ENCODE results near the gene NID2.

Gene NID2

DNA sequence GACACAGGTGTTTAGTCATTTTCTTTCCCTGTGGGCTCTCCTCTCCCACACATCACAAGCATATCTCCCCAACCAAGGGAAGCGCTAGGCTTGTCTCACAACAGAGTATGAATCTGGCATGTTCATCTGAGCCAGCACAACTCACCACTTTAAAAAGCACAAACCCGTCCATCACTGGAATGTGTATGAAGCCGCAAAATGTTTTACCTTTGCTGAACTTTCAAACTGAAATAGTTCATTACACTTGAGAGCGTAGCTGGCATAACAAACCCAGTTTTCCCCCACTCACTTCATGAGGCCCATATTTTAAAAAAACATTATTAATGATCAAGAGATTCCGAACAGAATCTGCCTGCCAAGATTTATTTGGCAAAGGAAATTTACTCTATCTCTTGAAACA is 15.8 kb downstream of the NID2 start:
- Mint-ChIP-seq H3K27ac (no peak overlapping the region), H3K4me3 (no peak overlapping the region), H3K4me1 (ENCODE audit: low read depth) (no peaks in the 10 kb centered on the region), H3K27me3 (peaks cover 5% of the 10 kb centered on the region), H3K9me3 (ENCODE audit: low read depth) (no peaks in the 10 kb centered on the region), H3K36me3 (no peaks in the 10 kb centered on the region)

DNA sequence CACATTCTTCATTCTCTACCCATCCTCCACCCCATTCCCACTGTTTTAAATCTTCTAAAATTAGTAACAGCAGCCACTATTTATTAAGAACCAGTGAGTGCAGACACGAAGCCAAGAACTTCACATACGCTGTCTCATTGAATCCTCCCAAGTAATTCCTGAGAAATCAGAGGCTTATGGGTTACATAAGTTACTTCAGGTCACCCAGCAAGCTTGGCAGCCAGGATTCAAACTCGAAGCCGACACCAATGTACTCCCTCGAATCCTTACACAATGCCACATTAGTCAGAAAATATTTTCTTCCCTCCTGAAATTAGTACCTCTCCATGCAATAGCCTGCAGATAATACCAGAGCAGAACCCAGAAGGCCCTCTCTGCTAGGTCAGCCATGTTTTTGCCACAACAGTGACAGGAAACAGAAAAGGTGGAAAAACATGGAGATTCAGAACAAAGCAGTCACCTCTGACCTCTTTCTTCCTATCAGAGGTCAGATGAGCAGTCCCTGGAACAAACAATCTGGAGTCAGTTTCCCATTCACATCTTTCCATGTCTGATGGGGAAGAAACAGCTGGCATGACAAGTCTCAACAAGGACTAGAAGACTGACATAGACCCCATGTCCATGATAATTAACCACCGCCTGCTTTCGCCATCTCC is 16.4 kb downstream of the NID2 start:
- H3K4me1 Mint-ChIP-seq (ENCODE audit: low read depth): no peaks in the 10 kb centered on the region
- H3K27me3 Mint-ChIP-seq: peaks cover 5% of the 10 kb centered on the region
- H3K36me3 Mint-ChIP-seq: no peaks in the 10 kb centered on the region
- no peak overlapping the region for H3K27ac Mint-ChIP-seq
- no peak overlapping the region for H3K4me3 Mint-ChIP-seq
- no peaks in the 10 kb centered on the region for H3K9me3 Mint-ChIP-seq (ENCODE audit: low read depth)

DNA sequence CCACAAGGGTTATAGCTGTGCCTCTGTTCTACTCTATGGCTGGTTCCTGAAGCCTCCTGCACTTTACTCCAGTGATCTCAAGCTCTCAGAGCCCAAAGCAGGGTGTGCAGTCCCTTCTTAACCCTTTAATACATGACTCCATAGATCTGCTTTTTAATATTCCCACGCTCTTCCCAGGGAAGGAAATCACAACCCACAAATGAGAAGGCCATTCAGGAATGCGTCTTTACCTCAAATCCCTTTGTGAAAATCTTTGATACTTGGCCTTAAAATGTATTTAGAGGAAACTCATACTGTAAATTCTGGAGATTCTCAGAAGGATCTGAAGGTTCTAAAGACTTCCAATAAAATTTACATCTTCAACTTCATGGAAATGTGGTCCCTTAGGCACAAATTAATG is 17.0 kb downstream of the NID2 start:
- peaks cover 5% of the 10 kb centered on the region for H3K27me3 Mint-ChIP-seq
- no peaks in the 10 kb centered on the region for H3K9me3 Mint-ChIP-seq (ENCODE audit: low read depth)
- H3K36me3 Mint-ChIP-seq: no peaks in the 10 kb centered on the region
- H3K27ac Mint-ChIP-seq: no peak overlapping the region
- no peak overlapping the region for H3K4me3 Mint-ChIP-seq
- H3K4me1 Mint-ChIP-seq (ENCODE audit: low read depth): no peaks in the 10 kb centered on the region

DNA sequence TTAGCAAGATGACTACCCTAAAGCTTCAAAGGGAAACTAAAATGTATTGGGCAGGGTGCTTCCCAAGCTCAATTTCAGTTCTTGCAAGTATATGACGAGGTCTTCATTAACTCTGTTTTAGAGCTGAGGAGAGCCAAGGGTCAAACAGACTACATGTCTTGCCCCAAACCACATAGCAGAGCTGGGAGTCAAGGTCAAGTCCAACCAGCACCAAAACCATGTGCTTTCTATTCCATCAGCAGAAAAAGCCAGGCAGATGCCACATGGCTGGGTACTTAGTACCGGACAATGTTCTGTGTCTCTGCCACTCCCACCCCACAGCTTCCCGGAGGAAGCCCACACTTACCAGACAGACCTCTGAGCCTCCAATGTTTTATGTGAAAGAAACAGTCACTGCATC is 17.6 kb downstream of the NID2 start:
- Mint-ChIP-seq H3K9me3 (ENCODE audit: low read depth) (no peaks in the 10 kb centered on the region), H3K36me3 (no peaks in the 10 kb centered on the region), H3K4me3 (no peak overlapping the region), H3K27me3 (peaks cover 5% of the 10 kb centered on the region), H3K27ac (no peak overlapping the region), H3K4me1 (ENCODE audit: low read depth) (peaks cover 1% of the 10 kb centered on the region)

DNA sequence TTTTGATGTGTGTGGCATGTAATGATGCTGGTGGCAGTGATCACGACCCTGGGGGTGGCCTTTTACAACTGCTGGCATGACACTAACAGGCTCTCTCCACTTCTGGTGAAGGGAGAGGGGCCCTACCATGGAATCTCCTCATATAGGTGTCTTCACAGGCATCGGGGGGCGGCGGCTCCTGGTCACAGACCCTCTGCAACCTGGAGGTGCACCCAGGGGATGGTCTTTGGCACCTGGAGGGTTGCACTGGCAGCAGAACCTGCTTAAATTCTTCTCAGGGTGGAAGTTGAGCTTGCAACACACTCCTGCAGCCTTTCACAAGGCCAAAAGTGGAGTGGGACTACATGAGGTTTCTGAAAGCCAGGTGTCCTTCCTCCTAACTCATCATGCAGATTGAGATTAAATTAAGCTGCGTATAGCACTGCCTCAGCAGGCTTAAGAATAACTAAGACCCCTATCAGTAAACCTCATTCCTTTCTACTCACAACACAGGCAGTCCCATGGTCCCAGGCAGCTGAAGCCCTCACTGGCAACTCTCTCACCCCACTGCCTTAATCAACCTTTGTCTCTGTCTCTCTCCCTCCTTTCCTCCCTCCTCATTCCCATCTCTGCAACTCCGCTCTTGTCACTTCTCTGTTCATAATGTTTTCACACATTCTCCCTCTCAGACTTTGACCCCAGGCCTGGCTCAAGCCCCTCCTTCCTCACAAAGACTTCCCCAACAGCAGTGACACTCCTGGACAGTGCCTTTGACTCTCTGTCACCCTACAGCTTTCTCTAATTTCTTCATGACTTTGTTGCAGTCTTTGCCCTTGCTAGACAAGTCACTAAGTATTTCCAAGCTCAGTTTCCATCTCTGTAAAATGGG is 18.9 kb downstream of the NID2 start:
- Mint-ChIP-seq H3K4me1 (ENCODE audit: low read depth) (peaks cover 11% of the 10 kb centered on the region), H3K27ac (no peak overlapping the region), H3K27me3 (peaks cover 5% of the 10 kb centered on the region), H3K36me3 (no peaks in the 10 kb centered on the region), H3K9me3 (ENCODE audit: low read depth) (no peaks in the 10 kb centered on the region), H3K4me3 (no peak overlapping the region)

DNA sequence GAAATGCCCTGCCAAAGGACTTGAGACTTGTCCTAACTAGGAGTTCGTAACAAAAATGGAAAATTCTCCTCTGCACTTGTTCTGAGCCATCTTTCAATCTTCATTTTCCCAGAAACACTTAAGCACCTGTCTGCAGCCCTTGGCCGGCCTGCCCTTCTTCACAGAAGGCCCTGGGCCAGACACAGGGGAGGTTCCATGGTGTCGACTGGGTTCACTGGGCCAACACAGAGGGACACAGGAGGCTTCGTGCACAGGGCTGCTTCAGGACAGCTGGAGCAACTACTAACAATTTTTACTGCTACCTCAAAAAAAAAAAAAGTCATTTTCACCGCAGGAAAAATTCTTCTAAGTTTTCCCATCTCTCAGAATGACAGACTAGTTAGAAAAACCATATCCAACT is 19.6 kb downstream of the NID2 start:
- H3K4me1 Mint-ChIP-seq (ENCODE audit: low read depth): peaks cover 13% of the 10 kb centered on the region
- no peaks in the 10 kb centered on the region for H3K36me3 Mint-ChIP-seq
- peaks cover 3% of the 10 kb centered on the region for H3K27me3 Mint-ChIP-seq
- H3K27ac Mint-ChIP-seq: no peak overlapping the region
- H3K9me3 Mint-ChIP-seq (ENCODE audit: low read depth): no peaks in the 10 kb centered on the region
- H3K4me3 Mint-ChIP-seq: no peak overlapping the region

DNA sequence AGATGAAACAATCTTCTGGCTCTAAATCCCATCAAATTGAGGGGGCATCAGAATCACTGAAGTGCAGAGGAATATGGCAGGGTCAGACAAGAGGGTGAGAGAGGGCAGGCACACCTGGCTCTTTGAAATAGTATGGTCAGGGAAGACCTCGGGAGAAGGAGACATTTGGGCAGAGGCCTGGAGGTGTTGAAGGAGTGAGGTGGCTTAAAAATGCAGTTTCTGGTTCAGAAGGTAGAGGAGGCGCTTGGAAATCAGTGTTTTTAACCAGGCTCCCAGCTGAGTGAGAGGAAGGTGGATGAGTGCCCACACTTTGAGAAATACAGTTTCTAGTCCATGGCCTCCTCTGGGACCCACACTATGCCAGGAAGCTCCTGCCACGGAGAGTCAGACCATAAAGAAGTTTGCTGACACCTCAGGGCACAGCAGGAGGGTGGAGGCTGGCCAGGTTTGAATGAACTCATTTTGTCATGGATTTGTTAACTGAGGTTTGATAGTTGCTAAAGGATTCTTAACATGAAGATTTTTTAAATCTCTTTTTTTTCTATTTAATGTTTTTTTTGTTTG is 20.1 kb downstream of the NID2 start:
- Mint-ChIP-seq H3K27me3 (peaks cover 2% of the 10 kb centered on the region), H3K4me1 (ENCODE audit: low read depth) (peaks cover 15% of the 10 kb centered on the region), H3K27ac (no peak overlapping the region), H3K4me3 (no peak overlapping the region), H3K36me3 (no peaks in the 10 kb centered on the region), H3K9me3 (ENCODE audit: low read depth) (no peaks in the 10 kb centered on the region)

DNA sequence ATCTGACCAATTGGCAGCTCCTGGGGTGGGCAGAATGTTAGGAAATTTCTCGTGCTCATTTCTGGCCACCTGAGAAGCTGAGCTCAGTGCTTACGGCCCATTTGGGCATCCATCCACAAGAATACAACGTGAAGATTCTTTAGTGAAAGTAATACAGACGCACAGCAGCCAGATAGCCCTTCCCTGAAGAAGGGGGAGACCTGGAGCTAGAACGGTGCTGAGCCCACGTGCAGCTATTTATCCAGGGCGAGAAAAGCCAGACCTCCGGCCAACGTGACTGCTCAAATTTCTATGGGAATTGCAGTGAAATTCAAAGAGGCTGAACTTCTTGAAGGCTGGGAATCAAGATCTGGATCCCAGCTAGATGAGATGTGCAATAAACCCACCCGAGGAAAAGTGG is 20.7 kb downstream of the NID2 start:
- H3K27me3 Mint-ChIP-seq: peaks cover 3% of the 10 kb centered on the region
- peaks cover 16% of the 10 kb centered on the region for H3K4me1 Mint-ChIP-seq (ENCODE audit: low read depth)
- H3K9me3 Mint-ChIP-seq (ENCODE audit: low read depth): no peaks in the 10 kb centered on the region
- H3K4me3 Mint-ChIP-seq: no peak overlapping the region
- H3K36me3 Mint-ChIP-seq: no peaks in the 10 kb centered on the region
- H3K27ac Mint-ChIP-seq: no peak overlapping the region

DNA sequence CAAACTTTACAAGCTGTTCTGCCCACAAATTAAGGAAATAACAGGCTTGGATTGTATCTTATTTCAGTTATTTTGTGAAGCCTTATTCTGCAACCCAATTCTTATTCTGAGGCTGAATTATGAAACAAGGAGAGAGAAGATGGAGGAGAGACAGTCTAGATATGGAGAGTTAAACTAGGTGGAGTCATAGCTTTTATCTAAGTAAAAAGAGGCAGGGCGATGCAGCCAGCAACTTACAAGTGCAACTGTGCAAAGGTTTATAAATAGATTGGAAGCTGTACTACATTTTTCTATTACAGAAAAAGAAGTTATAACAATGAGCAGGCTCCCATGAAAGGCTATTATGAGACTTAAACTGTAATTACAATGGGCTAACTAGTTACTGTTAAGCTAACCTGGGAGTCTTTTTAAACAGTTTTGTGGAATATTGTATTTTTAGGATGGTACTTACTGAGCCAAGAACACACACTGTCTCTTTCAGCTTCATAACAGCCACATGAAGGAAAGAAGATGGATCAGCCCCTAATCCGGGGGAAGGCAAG is 22.4 kb downstream of the NID2 start:
- Mint-ChIP-seq H3K4me1 (ENCODE audit: low read depth) (peaks cover 16% of the 10 kb centered on the region), H3K36me3 (no peaks in the 10 kb centered on the region), H3K9me3 (ENCODE audit: low read depth) (no peaks in the 10 kb centered on the region), H3K27me3 (peaks cover 4% of the 10 kb centered on the region), H3K27ac (no peak overlapping the region), H3K4me3 (no peak overlapping the region)

DNA sequence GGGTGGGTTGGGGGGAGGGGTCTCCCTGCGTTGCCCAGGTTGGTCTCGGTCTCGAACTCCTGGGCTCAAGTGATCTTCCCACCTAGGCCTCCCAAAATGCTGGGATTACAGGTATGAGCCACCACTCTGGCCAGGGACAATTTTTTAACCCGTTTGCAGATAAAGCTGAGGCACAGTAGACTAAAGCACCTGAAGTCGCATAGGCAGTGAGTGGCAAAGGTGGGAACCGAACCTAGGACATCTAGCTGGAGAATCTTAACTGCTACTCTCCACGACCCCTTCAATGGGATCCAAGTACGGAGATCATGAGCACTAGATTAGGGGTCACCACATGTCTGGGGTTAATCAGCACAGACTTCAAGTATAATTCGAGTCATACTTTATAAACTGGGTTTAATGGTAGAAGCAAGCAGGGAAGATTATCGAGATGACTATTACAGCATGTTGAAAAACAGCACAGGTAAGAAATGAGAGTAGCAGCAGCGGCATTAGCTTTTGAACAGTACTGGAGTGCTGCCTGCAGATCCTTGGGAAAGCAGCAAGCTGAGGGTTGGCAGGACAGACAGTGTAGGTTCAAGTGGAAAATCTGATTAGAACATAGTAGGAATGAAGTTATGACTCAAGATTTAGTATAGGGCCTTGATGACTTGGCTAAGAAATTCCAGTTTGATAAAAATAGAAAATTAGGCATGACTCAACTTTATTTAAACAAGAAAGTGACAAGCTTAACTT is 23.9 kb downstream of the NID2 start:
- Mint-ChIP-seq H3K9me3 (ENCODE audit: low read depth) (no peaks in the 10 kb centered on the region), H3K4me1 (ENCODE audit: low read depth) (peaks cover 16% of the 10 kb centered on the region), H3K4me3 (no peak overlapping the region), H3K27me3 (peaks cover 4% of the 10 kb centered on the region), H3K27ac (peak overlapping the region; percentile 41), H3K36me3 (no peaks in the 10 kb centered on the region)

DNA sequence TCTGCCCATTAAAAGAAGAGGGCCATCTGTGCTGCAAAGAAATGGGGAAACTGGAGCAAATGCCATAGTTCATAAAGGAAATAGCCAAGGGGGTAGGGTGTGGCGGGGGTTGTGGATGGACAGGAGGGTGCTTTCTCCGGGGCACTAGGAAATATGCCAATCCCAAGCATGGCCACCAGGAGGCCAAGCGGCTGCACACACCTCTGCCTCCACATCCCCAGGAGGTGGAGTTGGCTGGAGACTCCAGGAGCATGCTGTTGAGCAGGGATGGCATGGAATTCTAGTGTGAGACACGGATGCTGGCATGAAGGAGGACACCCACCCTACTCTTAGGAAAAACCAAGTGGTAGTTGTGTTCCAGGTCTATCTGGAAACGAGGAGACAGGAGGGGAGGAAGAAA is 25.2 kb downstream of the NID2 start:
- Mint-ChIP-seq H3K27ac (peak overlapping the region; percentile 28), H3K4me1 (ENCODE audit: low read depth) (peaks cover 16% of the 10 kb centered on the region), H3K27me3 (peaks cover 4% of the 10 kb centered on the region), H3K4me3 (peak overlapping the region; percentile 42), H3K36me3 (no peaks in the 10 kb centered on the region), H3K9me3 (ENCODE audit: low read depth) (no peaks in the 10 kb centered on the region)

DNA sequence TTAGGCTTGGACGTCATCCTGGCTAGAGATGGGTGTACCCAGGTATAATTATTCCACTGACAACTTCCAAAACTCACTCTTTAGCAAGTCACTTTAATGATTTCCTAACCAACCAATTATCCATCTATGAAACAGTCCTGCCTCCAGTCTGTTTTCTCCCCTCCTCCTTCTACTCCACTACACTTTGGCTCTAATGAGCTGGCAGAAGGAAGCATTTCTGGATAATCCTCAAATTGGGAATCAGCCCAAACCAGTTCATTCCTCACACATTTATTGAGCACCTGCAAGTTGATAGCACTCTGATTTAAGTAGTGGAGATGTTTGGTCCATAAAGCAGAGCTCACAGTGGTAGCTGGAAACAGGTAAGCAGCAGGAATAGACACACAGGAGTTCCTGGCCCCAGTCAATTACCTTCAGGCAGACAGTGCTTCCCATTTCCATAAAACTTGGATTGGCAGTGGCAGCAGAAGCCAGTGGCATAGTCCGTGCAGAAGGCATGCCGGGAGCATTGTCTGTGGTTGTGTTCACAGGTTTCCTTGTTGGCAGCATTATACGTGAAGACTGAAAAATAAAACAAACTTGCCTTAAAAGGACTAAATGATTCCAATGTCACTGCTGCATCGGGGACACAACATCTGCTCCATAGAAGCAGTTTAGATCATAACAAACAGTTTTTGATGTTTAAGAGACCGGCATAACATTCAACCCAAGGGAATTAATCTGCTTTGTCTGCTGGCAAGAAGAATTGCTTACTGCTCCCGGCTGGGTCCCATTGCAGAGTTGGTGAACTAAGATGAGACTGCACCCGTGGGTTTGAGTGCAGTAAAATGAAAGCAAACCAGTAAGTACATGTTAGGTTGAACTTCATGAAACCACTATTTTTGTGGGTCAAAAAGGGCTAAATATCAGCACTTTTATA is 26.2 kb downstream of the NID2 start:
- no peak overlapping the region for H3K4me3 Mint-ChIP-seq
- H3K27me3 Mint-ChIP-seq: peaks cover 4% of the 10 kb centered on the region
- no peaks in the 10 kb centered on the region for H3K9me3 Mint-ChIP-seq (ENCODE audit: low read depth)
- H3K4me1 Mint-ChIP-seq (ENCODE audit: low read depth): peaks cover 16% of the 10 kb centered on the region
- H3K27ac Mint-ChIP-seq: no peak overlapping the region
- H3K36me3 Mint-ChIP-seq: no peaks in the 10 kb centered on the region

DNA sequence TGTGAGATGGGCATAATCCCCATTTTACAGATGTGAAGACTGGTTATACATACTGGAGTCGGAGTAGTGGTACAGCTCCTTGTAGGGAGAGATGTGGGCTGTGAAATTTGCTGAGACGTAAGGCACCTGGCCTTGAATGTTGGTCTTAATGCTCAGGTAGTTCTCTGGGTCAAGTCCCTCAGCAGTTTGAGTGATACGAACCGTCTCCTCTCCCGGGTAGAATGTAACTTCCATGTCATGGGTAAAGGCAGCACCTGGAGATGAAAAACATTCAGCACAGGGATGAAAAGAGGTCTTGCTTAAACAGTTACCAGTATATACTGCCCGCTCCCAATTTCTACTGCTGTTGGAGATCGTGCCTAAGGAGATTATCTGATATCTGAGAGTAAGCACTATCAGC is 28.3 kb downstream of the NID2 start:
- H3K27me3 Mint-ChIP-seq: peaks cover 4% of the 10 kb centered on the region
- H3K27ac Mint-ChIP-seq: no peak overlapping the region
- H3K9me3 Mint-ChIP-seq (ENCODE audit: low read depth): peaks cover 8% of the 10 kb centered on the region

More for the DNA sequence above, 28.3 kb downstream of the NID2 start:
- Mint-ChIP-seq H3K36me3 (peaks cover 2% of the 10 kb centered on the region), H3K4me3 (no peak overlapping the region), H3K4me1 (ENCODE audit: low read depth) (peaks cover 12% of the 10 kb centered on the region)

Measured in activated naive CD8-positive, alpha-beta T cell (primary cell).